Lung microvascular endothelial cell (primary cell): ENCODE results near the gene CALHM1. TPM values are rescaled to one million over a fixed set of nuclear protein-coding genes. Genes with fewer than 3 reads are reported as not detected.
"Not testable (repeated sequence)": the region's sequence is repeated elsewhere in the genome, so short reads cannot be mapped to it uniquely, and the experiment has no call there.

Experiments
- DNase-seq, 2 donors: peaks; one replicate each; pipeline versions ENCODE4 v3.0.0 to v3.0.0-alpha.2; 2010; ENCODE audit warnings: low read depth in 2 of 2
- total RNA-seq: library from RNA; depleted of rRNA; stranded (reverse); fragments of >200 nt; gene quantifications from 2 replicates; pipeline ENCODE4 v1.2.1, GENCODE V29; 2014

The CALHM1 gene
- total RNA-seq, 1 donor from 2014 or later, result not detected

DNA sequence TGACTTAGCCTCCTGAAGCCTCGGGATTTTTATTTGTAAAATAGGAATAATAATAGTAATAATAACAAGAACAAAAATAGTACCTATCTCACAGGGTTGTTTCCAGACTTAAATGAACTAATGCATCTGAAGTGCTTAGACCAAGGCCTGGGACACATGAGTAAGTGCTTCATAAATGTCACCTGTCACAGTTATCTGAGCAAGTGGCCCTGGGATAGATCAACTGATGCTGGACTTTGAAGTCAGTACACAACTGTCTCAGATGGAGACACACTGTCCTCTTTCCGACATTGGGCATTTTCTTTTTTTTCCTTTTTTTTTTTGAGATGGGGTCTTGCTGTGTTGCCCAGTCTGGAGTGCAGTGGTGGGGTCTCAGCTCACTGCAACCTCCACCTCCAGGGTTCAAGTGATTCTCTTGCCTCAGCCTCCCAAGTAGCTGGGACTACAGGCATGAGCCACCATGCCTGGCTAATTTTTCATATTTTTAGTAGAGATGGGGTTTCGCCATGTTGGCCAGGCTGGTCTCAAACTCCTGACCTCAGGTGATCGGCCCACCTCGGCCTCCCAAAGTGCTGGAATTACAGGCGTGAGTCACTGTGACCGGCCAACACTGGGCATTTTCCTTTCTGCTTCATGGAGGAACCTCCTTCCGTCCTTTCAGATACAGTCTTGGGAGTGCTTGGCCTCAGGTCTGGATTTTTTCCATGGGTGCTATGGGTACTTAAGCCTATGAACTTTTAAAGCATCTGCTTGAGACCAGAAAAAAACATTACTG is 28.1 kb upstream of the CALHM1 start:
- not testable (repeated sequence) for DNase-seq

GRCh38 chr10:103481974-103482531 is 23.4 kb upstream of the CALHM1 start:
- peak; percentile 82 to 86 for DNase-seq

- peak; percentile 50 for DNase-seq
Observed at GRCh38 chr10:103480521-103480920, 21.8 kb upstream of the CALHM1 start.

DNA sequence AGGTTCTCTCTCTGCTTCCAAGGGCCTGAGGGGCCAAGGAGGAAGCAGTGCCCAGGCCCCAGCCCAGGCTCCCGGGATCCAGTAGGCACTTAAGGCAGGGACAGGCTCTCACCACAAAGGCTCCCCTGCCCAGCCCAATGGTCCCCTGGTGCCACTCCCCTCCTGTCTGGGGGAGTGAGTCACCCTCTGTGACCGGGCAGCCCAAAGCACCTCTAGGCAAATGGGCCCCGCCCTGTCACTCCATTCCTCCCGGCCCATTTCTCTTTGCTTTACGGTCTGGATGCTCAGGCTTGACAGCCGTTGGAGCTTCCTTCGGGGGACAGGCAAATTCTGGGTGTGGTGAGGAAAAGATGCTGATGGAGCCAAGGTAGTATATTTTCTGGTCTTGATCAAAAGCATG is 20.4 kb upstream of the CALHM1 start, which contains the start of gene CALHM3:
Gene CALHM3, minus strand, starts transcription at position 106 of the 400 bp plus-strand sequence. CDS start 208 bp downstream, outside the sequence.
- no peak for DNase-seq

DNA sequence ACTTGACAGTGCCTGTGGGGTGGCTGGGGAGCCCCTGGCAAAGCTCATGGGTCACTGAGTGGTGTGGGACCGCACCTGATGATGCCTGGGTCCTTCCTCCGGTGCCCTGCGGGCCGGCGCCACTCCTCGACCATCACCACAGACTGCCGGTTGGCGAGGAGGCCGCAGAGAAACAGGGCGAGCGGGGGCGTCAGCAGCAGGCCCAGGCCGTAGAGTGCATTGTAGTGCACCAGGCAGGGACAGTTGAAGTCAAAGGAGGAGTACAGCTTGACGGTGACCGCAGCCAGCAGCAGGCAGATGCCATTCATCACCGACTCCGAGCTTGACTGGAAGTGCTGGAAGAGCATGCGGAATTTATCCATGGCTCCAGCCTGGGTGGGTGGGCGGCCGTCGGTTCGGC is 20.0 kb upstream of the CALHM1 start:
- DNase-seq, result no peak

DNA sequence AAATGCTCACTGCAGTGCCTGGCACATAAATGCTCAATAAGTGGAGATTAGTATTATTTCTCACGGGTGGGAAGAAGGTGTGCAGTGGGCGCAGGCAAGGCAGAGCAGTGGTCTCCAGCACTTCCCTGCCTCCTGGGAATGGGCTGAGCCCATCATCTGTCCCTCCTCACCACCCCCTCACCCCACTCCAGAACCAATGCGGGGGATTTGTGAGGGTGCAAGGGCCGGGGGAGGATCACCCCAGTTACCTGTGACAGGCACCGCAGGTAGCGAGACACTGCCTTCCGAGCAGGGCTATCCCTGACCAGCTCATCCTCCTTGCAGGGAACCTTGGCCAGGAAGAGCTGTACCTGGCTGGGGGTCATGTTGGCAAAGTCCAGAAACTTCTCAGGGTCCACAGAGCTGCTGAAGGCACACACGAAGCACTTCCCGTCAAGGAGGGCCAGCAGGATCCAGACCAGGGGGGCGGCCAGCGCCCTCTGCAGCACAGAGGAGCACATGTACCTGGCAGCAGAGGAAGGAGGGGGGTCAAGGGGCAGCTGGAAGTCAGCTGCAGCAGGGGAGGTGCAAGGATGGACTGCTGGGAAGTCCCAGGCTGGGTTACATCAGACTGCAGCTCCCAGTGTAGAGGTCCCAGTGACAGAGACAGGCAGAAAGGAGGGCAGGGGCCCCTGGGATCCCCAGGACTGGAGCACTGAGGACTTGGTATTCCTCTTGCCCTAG is 17.5 kb upstream of the CALHM1 start:
- DNase-seq, result no peak

- no peak for DNase-seq
Observed at GRCh38 chr10:103475437-103475836, 16.7 kb upstream of the CALHM1 start.

GRCh38 chr10:103474077-103474476 is 15.4 kb upstream of the CALHM1 start:
- no peak for DNase-seq

- no peak for DNase-seq
Observed at GRCh38 chr10:103473261-103473671, 14.6 kb upstream of the CALHM1 start.

DNA sequence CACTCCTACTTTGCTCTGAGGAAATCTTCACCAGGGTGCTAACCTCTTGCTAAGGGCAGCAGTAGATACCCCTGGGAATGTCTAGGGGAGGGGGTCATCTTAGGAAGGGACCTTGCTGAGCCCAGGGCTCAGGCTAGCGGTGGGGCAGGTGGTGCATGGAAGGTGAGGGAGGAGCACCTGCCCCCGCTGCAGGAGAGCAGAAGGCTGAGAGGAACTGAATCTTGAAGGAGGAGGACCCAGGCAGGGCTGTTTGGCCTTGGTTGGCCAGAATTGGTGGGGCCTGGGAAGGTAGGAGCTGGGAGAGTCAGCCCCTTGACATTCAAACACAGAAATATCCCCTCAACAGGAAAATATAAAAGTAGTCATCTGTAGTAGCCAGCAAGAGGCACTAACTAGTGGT is 13.3 kb upstream of the CALHM1 start:
- no peak for DNase-seq

DNA sequence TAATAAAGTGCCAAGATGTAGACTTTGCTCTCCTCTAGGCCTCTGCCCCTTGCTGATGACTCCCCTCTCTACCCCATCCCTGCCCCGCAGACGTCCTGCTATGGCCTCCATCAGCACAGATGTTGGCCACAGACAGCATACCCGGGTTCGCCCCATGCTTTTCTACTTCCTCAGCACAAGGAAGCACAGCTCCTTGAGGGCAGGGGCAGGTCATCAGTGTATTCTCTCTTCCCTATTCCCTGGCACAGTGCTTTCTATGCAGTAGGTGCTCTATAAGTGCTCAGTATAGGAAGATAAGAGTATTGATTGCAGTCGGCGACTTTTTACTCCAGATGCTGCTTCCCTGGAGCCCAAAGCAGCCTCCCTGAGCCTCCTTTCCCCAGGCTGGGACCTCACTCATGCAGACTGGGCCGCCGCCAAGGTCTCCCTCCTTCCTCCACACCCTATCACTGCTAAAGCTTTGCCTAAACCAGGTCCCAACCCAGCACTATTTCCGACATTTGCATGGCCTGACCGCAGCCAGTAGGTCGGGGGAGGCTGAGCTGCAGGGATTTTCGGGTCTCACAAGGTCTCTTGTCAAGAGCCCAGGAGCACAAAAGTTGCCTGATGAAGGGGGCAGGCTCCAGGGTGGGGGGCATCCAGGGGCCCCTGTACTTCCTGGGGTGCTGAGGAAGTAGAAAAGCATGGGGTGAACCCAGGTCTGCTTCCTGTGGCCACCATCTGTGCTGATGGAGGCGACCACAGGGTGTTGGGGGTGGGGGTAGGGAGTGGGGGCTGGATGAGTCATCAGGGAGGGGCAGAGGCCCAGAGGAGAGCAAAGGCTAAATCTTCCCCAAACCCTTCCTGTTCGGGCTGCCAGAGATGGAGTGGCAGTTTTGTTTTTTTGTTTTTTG is 12.3 kb upstream of the CALHM1 start:
- no peak for DNase-seq

DNA sequence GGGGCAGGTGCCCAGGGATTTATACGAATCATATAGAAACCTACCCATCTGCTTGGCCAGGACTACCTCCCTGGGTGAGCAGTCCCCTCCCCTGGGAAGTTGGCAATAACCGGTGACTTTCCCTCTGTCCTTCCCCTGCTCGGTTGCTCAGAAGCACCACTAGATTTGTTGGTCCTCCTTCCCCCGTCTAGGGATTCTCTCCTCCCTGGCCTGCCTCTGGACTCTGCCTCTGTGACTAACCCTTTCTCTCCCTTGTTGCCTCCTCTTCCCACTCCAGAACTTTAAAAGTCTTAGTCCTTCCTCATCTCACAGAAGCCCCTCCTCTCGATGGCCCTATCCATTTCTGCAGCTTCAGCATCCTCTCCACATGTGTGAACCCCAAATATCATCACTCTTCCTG is 10.5 kb upstream of the CALHM1 start:
- DNase-seq, result no peak

DNA sequence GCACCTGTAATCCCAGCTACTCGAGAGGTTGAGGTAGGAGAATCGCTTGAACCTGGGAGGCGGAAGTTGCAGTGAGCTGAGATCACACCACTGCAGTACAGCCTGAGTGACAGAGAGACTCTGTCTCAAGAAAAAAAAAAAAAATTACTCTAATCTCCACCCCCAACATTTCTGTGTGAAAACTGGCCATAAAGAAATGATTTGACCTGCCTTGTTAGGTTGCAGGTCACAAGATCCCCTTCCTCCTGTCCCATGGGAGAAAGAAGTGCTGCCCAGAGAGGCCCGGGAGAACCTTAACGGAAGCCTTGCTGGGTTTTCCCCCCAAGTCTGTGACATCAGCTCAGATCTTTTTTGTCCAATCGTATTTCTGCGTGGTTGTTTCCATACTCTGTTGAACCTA is 8.7 kb upstream of the CALHM1 start:
- no peak for DNase-seq

GRCh38 chr10:103466734-103467133 is 8.0 kb upstream of the CALHM1 start:
- DNase-seq, result no peak

- no peak for DNase-seq
Observed at GRCh38 chr10:103465411-103466179, 6.9 kb upstream of the CALHM1 start.

- DNase-seq, result no peak
Observed at GRCh38 chr10:103463499-103463898, 4.8 kb upstream of the CALHM1 start.

GRCh38 chr10:103459615-103460014 is 915 bp upstream of the CALHM1 start:
- DNase-seq, result no peak

DNA sequence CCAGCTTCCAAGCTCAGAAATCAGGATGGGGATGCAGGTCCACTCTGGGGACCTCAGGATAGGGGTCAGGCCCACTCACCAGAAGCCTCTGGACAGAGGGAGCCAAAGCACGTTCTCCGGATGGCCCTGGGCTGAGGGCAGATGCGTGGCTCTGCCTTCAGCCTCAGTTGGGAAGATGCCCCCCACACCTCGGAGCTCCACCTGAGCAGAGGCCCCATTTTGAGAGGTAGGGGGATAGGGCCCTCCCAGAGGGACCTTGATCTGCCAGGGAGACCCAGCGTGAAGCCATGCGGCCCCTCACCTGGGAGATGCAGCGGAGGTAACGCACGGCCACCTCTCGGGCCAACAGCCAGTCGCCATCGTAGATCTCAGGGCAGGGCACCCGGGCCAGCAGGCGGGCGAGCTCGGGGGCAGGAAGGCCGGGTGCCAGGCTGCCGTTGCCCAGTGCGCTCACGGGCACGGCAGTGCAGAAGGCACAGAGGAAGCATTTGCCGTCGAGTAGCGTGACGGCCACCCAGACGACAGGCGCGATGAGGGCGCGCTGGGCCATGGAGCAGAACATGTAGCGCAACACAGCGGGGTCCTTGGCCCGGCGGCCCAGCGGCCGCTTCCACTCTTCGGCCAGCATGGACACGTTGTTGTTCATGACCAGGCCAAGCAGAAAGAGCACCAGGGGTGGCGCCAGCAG is 660 bp downstream of the CALHM1 start:
- no peak for DNase-seq

DNA sequence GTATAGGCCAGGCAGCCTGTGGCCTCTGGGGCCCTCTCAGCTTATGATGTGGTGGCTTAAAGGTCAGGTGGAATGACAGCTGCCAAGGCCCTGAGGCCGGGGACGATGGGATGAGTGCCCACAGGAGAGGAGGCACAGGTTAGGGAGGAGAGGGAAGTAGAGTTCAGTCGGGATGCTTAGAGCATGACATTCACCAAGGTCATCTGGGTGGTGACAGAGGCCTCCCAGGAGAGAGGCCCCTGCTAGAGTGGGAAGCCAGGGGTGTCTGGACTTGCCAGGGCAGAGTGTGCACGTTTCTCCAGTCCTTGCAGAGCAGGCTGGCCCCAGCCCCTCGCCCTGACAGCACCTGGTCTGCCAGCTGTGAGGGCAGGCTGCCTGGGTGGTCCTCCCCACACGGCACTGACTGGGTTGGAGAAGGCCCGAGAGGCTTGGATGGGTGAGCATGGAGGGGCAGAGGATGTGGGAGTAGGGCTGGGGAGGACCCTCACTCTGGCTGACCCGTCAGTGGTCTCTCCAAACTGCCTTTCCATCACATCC is 1.5 kb downstream of the CALHM1 start:
- DNase-seq, result no peak
